ENCODE data around the gene LTC4S.

GRCh38 chr5:179804555-179804947 is 10.8 kb downstream of the LTC4S start:
- TF ChIP-seq POLR2AphosphoS5 (IDR thresholded peaks at IDR 0.05): no peak
- no peak for TF ChIP-seq POLR2A (IDR thresholded peaks at IDR 0.05)
- TF ChIP-seq CTCF (IDR thresholded peaks at IDR 0.05): no peak
- TF ChIP-seq EP300 (IDR thresholded peaks at IDR 0.05): no peak
